GM19240 (cell line): Measurements from ENCODE around the gene TMC3.

Source experiments
- DNase-seq: peaks from one replicate; pipeline ENCODE4 v3.0.0; 2011; ENCODE audit warnings: low spot score; ENCODE audit not compliant: insufficient read length

TMC3 gene

GRCh38 chr15:81281766-81282605, 92.0 kb downstream of the TMC3 start:
- no peak for DNase-seq

GRCh38 chr15:81281456-81281735, 92.6 kb downstream of the TMC3 start:
- no peak for DNase-seq
